Progenitor cell of endocrine pancreas (in vitro differentiated cells): ENCODE results near the gene CTRB1. TPM values are rescaled to one million over a fixed set of nuclear protein-coding genes. Genes with fewer than 3 reads are reported as not detected.
"Not testable (repeated sequence)": the region's sequence is repeated elsewhere in the genome, so short reads cannot be mapped to it uniquely, and the experiment has no call there.

ENCODE experiments used
- DNase-seq: peaks from one replicate; pipeline ENCODE4 v3.0.0; 2021; ENCODE audit warnings: low spot score; ENCODE audit not compliant: unreplicated experiment
- H3K27ac Mint-ChIP-seq: 2 replicates; pipeline ENCODE4 v1.8.0; 2021; ENCODE audit warnings: mild to moderate bottlenecking, moderate library complexity, mixed read lengths
- H3K27me3 Mint-ChIP-seq: 2 replicates; pipeline ENCODE4 v1.8.0; 2021; ENCODE audit warnings: mixed read lengths
- H3K36me3 Mint-ChIP-seq: 2 replicates; pipeline ENCODE4 v1.8.0; 2022; ENCODE audit warnings: mixed read lengths; ENCODE audit not compliant: insufficient read depth
- H3K4me1 Mint-ChIP-seq: 2 replicates; pipeline ENCODE4 v1.8.0; 2021; ENCODE audit warnings: low read depth, mixed read lengths
- H3K4me3 Mint-ChIP-seq: 2 replicates; pipeline ENCODE4 v1.8.0; 2021; ENCODE audit warnings: low read depth, mild to moderate bottlenecking, moderate library complexity, mixed read lengths
- H3K9me3 Mint-ChIP-seq: 2 replicates; pipeline ENCODE4 v1.8.0; 2021; ENCODE audit warnings: low read depth, mixed read lengths
- CTCF ChIP-seq: fragments of 200-600 bp; sonication (generic); IDR thresholded peaks from one replicate; pipeline ENCODE4 v1.5.0; 2021; ENCODE audit warnings: antibody characterized with exemption, mild to moderate bottlenecking; ENCODE audit not compliant: unreplicated experiment
- total RNA-seq: library from RNA; stranded (reverse); gene quantifications from 2 replicates; pipeline ENCODE4 v1.2.1, GENCODE V29; 2021

The CTRB1 gene
- total RNA-seq, 1 donor from 2014 or later = not detected

- Mint-ChIP-seq H3K36me3 (no peaks in the 10 kb centered on the region), H3K4me3 (no peak overlapping the region), H3K4me1 (no peaks in the 10 kb centered on the region), H3K27me3 (peaks cover 24% of the 10 kb centered on the region), H3K27ac (no peak overlapping the region), H3K9me3 (no peaks in the 10 kb centered on the region)
- TF ChIP-seq CTCF = no peak
- DNase-seq = no peak
These were observed 20.6 kb upstream of the CTRB1 start for GRCh38 chr16:75198135-75198600.

- Mint-ChIP-seq H3K27me3 (peaks cover 17% of the 10 kb centered on the region), H3K4me3 (no peak overlapping the region), H3K4me1 (no peaks in the 10 kb centered on the region), H3K9me3 (no peaks in the 10 kb centered on the region), H3K36me3 (no peaks in the 10 kb centered on the region), H3K27ac (no peak overlapping the region)
- no peak for DNase-seq
- TF ChIP-seq CTCF = no peak
These were observed 16.7 kb upstream of the CTRB1 start for GRCh38 chr16:75202069-75202590.

DNA sequence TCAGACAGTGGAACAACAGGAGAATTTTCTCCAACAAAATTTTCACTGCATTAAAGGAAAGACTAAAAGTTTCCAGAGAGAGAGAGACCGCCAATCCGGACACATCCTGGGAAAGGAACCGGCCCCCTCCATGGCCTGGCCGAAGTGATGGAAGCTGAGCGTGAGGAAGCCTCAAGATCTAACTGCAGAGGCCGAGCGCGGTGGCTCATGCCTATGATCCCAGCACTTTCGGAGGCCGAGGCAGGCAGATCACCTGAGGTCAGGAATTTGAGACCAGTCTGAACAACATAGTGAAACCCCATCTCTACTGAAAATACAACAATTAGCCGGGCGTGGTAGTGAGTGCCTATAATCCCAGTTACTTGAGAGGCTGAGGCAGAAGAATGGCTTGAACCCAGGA, 15.7 kb upstream of the CTRB1 start:
- Mint-ChIP-seq H3K27ac (no peak overlapping the region), H3K36me3 (no peaks in the 10 kb centered on the region), H3K27me3 (peaks cover 11% of the 10 kb centered on the region), H3K9me3 (no peaks in the 10 kb centered on the region), H3K4me3 (no peak overlapping the region), H3K4me1 (no peaks in the 10 kb centered on the region)
- TF ChIP-seq CTCF = no peak
- no peak for DNase-seq

DNA sequence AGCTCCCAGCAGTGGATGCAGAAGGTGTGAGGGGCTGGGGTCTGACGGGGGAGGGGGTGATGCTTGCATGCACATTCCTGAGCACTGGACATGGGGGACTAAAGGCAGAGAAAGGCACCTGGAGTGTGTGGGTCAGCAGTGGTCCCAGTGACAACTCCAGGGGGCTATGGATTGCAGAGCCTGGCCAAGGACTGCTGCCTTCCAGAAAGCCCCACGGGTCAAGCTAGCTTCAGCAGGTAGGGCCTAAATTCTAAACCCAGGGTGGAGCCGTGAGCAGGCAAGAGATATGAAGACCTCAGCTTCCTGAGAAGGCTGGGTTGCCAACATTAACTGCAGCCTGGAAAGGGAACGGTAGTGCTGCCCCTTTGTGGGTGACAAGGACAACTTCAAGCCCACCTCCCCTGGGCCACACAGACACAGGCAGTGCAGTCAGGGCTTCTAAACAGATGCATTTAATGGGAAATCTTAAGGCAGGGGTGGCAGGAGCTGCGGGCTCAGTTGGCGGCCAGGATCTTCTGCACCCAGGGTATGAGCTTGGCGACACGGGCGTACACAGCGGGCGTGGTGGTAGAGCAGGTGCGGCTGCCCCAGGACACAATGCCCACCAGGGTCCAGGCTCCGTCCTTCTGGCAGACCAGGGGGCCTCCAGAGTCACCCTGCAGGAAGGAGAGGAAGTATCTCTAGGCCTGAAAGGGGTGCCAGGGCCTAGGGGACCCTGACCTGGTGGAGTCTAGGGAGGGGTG, 14.9 kb upstream of the CTRB1 start:
- no peaks in the 10 kb centered on the region for H3K4me1 Mint-ChIP-seq
- no peak overlapping the region for H3K4me3 Mint-ChIP-seq
- DNase-seq = no peak
- H3K27ac Mint-ChIP-seq = no peak overlapping the region
- no peak for TF ChIP-seq CTCF
- no peaks in the 10 kb centered on the region for H3K9me3 Mint-ChIP-seq
- peaks cover 7% of the 10 kb centered on the region for H3K27me3 Mint-ChIP-seq
- H3K36me3 Mint-ChIP-seq = no peaks in the 10 kb centered on the region

GRCh38 chr16:75204410-75204758, 14.4 kb upstream of the CTRB1 start:
- Mint-ChIP-seq H3K27ac (no peak overlapping the region), H3K4me1 (no peaks in the 10 kb centered on the region)

GRCh38 chr16:75204905-75205304, 13.9 kb upstream of the CTRB1 start:
- H3K4me1 Mint-ChIP-seq, H3K9me3 Mint-ChIP-seq, H3K27ac Mint-ChIP-seq, H3K36me3 Mint-ChIP-seq, H3K27me3 Mint-ChIP-seq, H3K4me3 Mint-ChIP-seq, DNase-seq: not testable (repeated sequence)

More at GRCh38 chr16:75204410-75204758, 14.4 kb upstream of the CTRB1 start:
- H3K4me3 Mint-ChIP-seq = no peak overlapping the region
- no peaks in the 10 kb centered on the region for H3K9me3 Mint-ChIP-seq
- DNase-seq = no peak
- H3K27me3 Mint-ChIP-seq = peaks cover 7% of the 10 kb centered on the region
- H3K36me3 Mint-ChIP-seq = no peaks in the 10 kb centered on the region
- TF ChIP-seq CTCF = no peak

GRCh38 chr16:75205438-75205837, 13.3 kb upstream of the CTRB1 start:
- DNase-seq, H3K9me3 Mint-ChIP-seq, H3K4me3 Mint-ChIP-seq, H3K27me3 Mint-ChIP-seq, H3K27ac Mint-ChIP-seq, H3K4me1 Mint-ChIP-seq, H3K36me3 Mint-ChIP-seq: not testable (repeated sequence)

- H3K36me3 Mint-ChIP-seq, H3K9me3 Mint-ChIP-seq, H3K4me3 Mint-ChIP-seq, DNase-seq, H3K4me1 Mint-ChIP-seq, H3K27me3 Mint-ChIP-seq: not testable (repeated sequence)
- peak overlapping the region; percentile 56 for H3K27ac Mint-ChIP-seq
These were observed 12.6 kb upstream of the CTRB1 start for GRCh38 chr16:75205961-75206748.
